A673 (cell line): Measurements from ENCODE around the gene ADGRD1.

ENCODE experiments used
- CTCF ChIP-seq: fragments of 300-800, 200-600 bp; sonication (generic); conservative IDR thresholded peaks from 2 replicates; pipeline ENCODE4 v1.5.1; 2017; ENCODE audit warnings: low read depth, mild to moderate bottlenecking, antibody characterized with exemption, low read length, moderate library complexity, mixed read lengths
- EZH2 ChIP-seq: fragments of 200-600 bp; sonication (generic); IDR thresholded peaks from 2 replicates; pipeline ENCODE4 v1.6.1; 2017; ENCODE audit warnings: borderline replicate concordance, low read depth, mild to moderate bottlenecking, mixed read lengths, antibody characterized with exemption, low read length; ENCODE audit not compliant: poor library complexity, severe bottlenecking

GRCh38 chr12:130971925-130972585, 18.3 kb downstream of the ADGRD1 start:
- TF ChIP-seq EZH2 (no peak), CTCF (no peak)
